Caco-2 (cell line): ENCODE results near the gene FAM131B. TPM values are rescaled to one million over a fixed set of nuclear protein-coding genes. Genes with fewer than 3 reads are reported as not detected.

Experiments used
- BruUV-seq: library from RNA; stranded (reverse); fragments of 400-500 nt; replicated peaks from 2 replicates; lab custom pipeline; 2021; lab: Mats Ljungman, UMichigan
- CTCF ChIA-PET: fragments of 300-600 bp; sonication (Branson Sonifier 250); formaldehyde crosslinking; loops from one replicate; lab custom pipeline; 2022; ENCODE audit warnings: antibody characterized with exemption; lab: Charles Lee
- POLR2A ChIA-PET: fragments of 300-600 bp; sonication (Branson Sonifier 250); formaldehyde crosslinking; loops from one replicate; lab custom pipeline; 2022; ENCODE audit warnings: antibody characterized with exemption; lab: Charles Lee
- DNase-seq, 2 experiments: peaks; one replicate each; pipeline versions ENCODE4 v3.0.0 to v3.0.0-alpha.2; 2020 to 2022
- H3K27me3 ChIP-seq: replicated peaks from 2 replicates; pipeline ENCODE4 v1.6.0; 2011; ENCODE audit warnings: low read length; ENCODE audit not compliant: control insufficient read depth, insufficient read depth
- H3K36me3 ChIP-seq: 2 replicates; pipeline ENCODE4 v1.5.1; 2011; ENCODE audit warnings: low read length; ENCODE audit not compliant: control insufficient read depth, insufficient read depth
- H3K4me1 ChIP-seq: fragments of 250-450 bp; sonication (Bioruptor Pico); 2 replicates; pipeline ENCODE4 v1.5.1; 2020; ENCODE audit warnings: mild to moderate bottlenecking
- H3K4me3 ChIP-seq: 2 replicates; pipeline ENCODE4 v1.5.1; 2011; ENCODE audit warnings: low read depth, mild to moderate bottlenecking, control low read depth, low read length
- H3K9me3 ChIP-seq: fragments of 250-450 bp; sonication (Bioruptor Pico); 2 replicates; pipeline ENCODE4 v1.5.1; 2020; ENCODE audit warnings: mild to moderate bottlenecking, moderate library complexity
- H3K27ac Mint-ChIP-seq: one replicate; pipeline ENCODE4 v1.8.0; 2022; ENCODE audit warnings: mixed read lengths; ENCODE audit not compliant: unreplicated experiment
- H3K27me3 Mint-ChIP-seq: one replicate; pipeline ENCODE4 v1.8.0; 2022; ENCODE audit warnings: mixed read lengths; ENCODE audit not compliant: insufficient read depth, unreplicated experiment
- H3K36me3 Mint-ChIP-seq: one replicate; pipeline ENCODE4 v1.8.0; 2022; ENCODE audit warnings: mild to moderate bottlenecking, mixed read lengths; ENCODE audit not compliant: insufficient read depth, unreplicated experiment
- H3K4me1 Mint-ChIP-seq: one replicate; pipeline ENCODE4 v1.8.0; 2022; ENCODE audit warnings: low read depth, mixed read lengths; ENCODE audit not compliant: unreplicated experiment
- H3K4me3 Mint-ChIP-seq: one replicate; pipeline ENCODE4 v1.8.0; 2022; ENCODE audit warnings: mild to moderate bottlenecking, moderate library complexity, mixed read lengths; ENCODE audit not compliant: unreplicated experiment
- H3K9me3 Mint-ChIP-seq: one replicate; pipeline ENCODE4 v1.8.0; 2022; ENCODE audit warnings: mixed read lengths; ENCODE audit not compliant: unreplicated experiment
- CTCF ChIP-seq, 2 experiments: fragments of 200-600 bp in 1 of 2; IDR thresholded peaks; 1 replicate in 1 of 2; 2 replicates in 1 of 2; pipeline versions ENCODE4 v1.5.1 to v1.8.0; 2011 to 2022; ENCODE audit warnings: antibody characterized with exemption in 1 of 2, control low read depth in 1 of 2, inconsistent platforms in 1 of 2, low read depth in 1 of 2, low read length in 1 of 2, mild to moderate bottlenecking in 1 of 2, moderate library complexity in 1 of 2; ENCODE audit not compliant: insufficient read depth in 1 of 2, severe bottlenecking in 1 of 2, unreplicated experiment in 1 of 2
- intact Hi-C: fragments of 100-400 bp; cut with micrococcal nuclease; formaldehyde crosslinking; loops from one replicate; pipeline ENCODE4 v1.10.0; 2022; ENCODE audit not compliant: unreplicated experiment
- total RNA-seq: library from RNA; stranded (reverse); gene quantifications from 2 replicates; pipeline ENCODE4 v1.2.3, GENCODE V29; 2022

FAM131B gene
- total RNA-seq, 1 experiment from 2014 or later: 22.3 TPM

- no peak for TF ChIP-seq CTCF (IDR thresholded peaks at IDR 0.05; ENCODE audit: insufficient read depth in 1 of 2, low read depth in 1 of 2, low read length in 1 of 2, severe bottlenecking in 1 of 2, unreplicated experiment in 1 of 2)
- no peak for DNase-seq
- H3K27ac Mint-ChIP-seq: peak overlapping the region; percentile 86
- peaks cover 58% of the 10 kb centered on the region for H3K4me1 Mint-ChIP-seq
- peaks cover 19% of the 10 kb centered on the region for H3K36me3 Mint-ChIP-seq
- H3K27me3 Mint-ChIP-seq: no peaks in the 10 kb centered on the region
- no TSS peak for BruUV-seq
- peak overlapping the region; percentile 86 for H3K4me3 Mint-ChIP-seq
- POLR2A ChIA-PET: interaction anchor here (0.7 to 1.5 kb wide), 4 partner anchors 12 to 111 kb away, joined by 3 read pairs; no protein-coding TSS in a partner anchor
- H3K4me3 ChIP-seq: peak overlapping the region; percentile 59
- H3K9me3 ChIP-seq: no peaks in the 10 kb centered on the region
- H3K36me3 ChIP-seq: peaks cover 1% of the 10 kb centered on the region; the same call in 1 of the 2 replicates
- H3K9me3 Mint-ChIP-seq: no peaks in the 10 kb centered on the region
- H3K4me1 ChIP-seq: peaks cover 38% of the 10 kb centered on the region
- H3K27me3 ChIP-seq: no peaks in the 10 kb centered on the region
- intact Hi-C loops: loop anchor here (1.0 to 5.0 kb wide), 5 partner anchors 15 to 167 kb away; no protein-coding TSS in a partner anchor
- CTCF ChIA-PET: interaction anchor here (1.0 to 1.5 kb wide), 6 partner anchors 11 to 167 kb away, joined by 3 to 14 read pairs (median 4); no protein-coding TSS in a partner anchor
Measured at GRCh38 chr7:143407287-143408251, 45.1 kb upstream of the FAM131B start.

GRCh38 chr7:143406002-143406357 is 43.5 kb upstream of the FAM131B start:
- no peak for TF ChIP-seq CTCF (IDR thresholded peaks at IDR 0.05; ENCODE audit: insufficient read depth in 1 of 2, low read depth in 1 of 2, low read length in 1 of 2, severe bottlenecking in 1 of 2, unreplicated experiment in 1 of 2)
- peaks cover 24% of the 10 kb centered on the region for H3K36me3 Mint-ChIP-seq
- no peak overlapping the region for H3K27ac Mint-ChIP-seq
- Histone ChIP-seq H3K36me3 (peaks cover 1% of the 10 kb centered on the region; the same call in 1 of the 2 replicates), H3K4me3 (no peak overlapping the region), H3K9me3 (no peaks in the 10 kb centered on the region), H3K27me3 (no peaks in the 10 kb centered on the region), H3K4me1 (peaks cover 32% of the 10 kb centered on the region)
- ChIA-PET POLR2A (no interaction called here), CTCF (interaction anchor here (0.7 kb wide), 1 partner anchor 21 kb away, joined by 3 read pairs; no protein-coding TSS in a partner anchor)
- BruUV-seq: no TSS peak
- H3K4me3 Mint-ChIP-seq: no peak overlapping the region
- H3K9me3 Mint-ChIP-seq: no peaks in the 10 kb centered on the region
- H3K27me3 Mint-ChIP-seq: no peaks in the 10 kb centered on the region
- intact Hi-C loops: loop anchor here (2.0 to 5.0 kb wide), 2 partner anchors 13 to 59 kb away; no protein-coding TSS in a partner anchor
- no peak for DNase-seq
- peaks cover 43% of the 10 kb centered on the region for H3K4me1 Mint-ChIP-seq
